ENCODE results near the gene PIK3C2G. TPM values are rescaled to one million over a fixed set of nuclear protein-coding genes. Genes with fewer than 3 reads are reported as not detected.
"Not testable (repeated sequence)": the region's sequence is repeated elsewhere in the genome, so short reads cannot be mapped to it uniquely, and the experiment has no call there.

PIK3C2G gene
- total RNA-seq, 1 donor from 2014 or later: not detected

DNA sequence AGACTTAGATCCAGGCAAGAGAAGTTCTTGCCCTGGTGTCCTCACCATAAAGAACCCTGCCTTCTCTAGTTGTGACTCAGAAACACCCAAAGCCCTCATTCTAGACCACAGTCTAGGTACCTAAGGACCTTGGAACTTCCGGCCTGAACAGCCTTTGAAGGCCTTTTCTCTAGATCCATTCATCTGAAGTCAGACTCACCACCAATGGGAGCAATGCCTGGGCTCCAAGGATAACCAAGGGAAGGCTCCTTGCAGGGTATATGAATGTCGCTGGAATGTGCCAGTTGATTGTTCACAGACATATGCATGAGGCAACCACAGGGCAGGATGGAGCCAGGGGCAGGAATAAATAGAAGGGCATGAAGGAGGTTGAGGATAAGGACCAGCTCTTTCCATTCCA is 390.2 kb downstream of the PIK3C2G start:
- intact Hi-C loops (cut with micrococcal nuclease): no loop called here

DNA sequence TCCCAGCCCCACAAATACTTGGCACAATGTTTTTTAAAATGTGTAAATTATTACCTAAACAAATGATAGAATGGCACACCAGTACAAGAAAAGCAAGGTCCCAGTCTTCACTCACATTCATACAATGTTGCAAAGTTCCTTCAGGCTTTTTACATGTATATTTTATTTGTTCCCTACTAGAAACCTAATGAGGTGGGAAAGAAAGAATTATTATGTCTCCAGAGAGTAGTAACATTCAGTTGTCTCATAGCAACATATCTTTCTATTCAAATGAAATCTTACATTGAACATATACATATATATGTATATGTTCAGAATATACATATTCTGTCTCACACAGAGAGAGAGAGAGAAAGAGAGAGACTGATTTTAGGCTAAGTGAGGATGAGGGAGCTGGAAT is 391.3 kb downstream of the PIK3C2G start:
- intact Hi-C loops (cut with micrococcal nuclease): no loop called here
- no peak for ATAC-seq
- DNase-seq: no peak

More for the DNA sequence above, 390.2 kb downstream of the PIK3C2G start:
- ATAC-seq (no peak), DNase-seq (no peak)

DNA sequence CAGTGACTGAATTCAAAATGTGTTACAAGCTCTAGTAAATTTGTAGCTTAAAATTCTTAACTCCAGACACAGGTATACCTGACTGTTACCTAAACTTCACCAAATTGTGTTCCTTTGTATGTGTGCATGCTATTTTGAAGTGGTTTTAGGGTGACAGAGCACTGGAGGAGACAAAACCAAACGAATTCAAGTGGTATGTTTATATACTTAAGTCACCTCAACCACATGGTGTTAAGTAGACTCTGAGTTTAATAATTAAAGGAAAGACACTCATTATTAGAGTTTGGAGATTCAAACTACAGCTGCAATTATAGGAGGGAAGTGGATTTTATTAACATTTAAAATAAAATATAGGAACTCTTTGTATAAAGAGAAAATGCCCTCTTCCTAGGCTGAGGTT is 392.1 kb downstream of the PIK3C2G start:
- no peak for ATAC-seq
- DNase-seq: no peak
- intact Hi-C loops (cut with micrococcal nuclease): no loop called here

DNA sequence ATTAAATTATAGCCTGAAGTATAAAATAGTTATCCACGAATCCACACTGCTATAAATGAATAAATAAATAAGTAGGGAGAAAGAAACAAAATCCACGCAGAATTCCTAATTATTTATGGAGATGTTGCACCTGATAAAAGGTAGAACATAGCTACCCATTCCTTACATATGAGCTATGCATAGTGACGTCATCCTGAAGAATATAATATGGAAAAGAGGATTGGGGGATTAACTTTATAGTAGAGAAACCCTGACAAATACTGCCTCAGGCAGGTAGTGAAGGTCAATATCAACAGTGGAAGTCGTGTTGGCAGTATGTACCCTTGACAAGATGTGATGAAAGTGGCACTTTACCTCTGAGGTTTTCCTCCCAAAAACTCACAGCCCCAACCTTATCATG is 394.0 kb downstream of the PIK3C2G start:
- ATAC-seq (no peak), DNase-seq (no peak)
- intact Hi-C loops (cut with micrococcal nuclease): no loop called here

DNA sequence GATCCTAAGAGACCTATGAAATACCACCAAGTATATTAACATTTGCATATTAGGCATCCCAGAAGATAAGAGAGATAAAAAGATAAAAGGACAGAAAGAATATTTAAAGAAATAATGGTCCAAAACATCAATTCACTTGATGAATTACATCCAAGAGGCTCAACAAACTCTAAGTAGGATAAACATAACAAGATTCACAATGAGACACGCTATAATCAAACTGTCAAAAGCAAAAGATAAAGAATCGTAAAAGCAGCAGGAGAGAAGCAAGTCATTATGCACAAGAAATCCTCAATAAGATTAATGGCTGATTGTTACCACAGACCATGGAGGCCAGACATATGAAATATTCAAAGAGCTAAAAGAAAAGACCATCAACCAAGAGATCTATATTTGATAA is 396.9 kb downstream of the PIK3C2G start:
- intact Hi-C loops (cut with micrococcal nuclease): no loop called here
- ATAC-seq: no peak
- DNase-seq: no peak

DNA sequence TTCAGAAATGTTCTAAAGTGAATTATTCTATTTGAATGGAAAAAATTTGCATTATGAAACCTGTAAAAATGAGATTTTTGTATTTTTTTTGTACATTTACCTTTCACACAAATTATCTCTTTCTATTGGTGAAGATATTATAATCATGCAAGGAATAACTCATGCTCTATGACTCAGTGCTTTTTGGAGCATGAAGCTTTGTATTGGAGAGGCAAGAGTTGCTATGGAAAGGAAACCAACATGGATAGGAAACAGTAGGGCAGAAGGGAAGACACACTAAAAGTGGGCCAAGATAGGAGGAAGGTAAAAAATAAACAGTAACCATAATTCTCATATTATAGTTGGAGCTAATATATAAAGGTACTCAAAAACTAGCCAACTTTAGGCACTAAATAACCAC is 397.5 kb downstream of the PIK3C2G start:
- ATAC-seq (no peak), DNase-seq (no peak)
- intact Hi-C loops (cut with micrococcal nuclease): no loop called here

DNA sequence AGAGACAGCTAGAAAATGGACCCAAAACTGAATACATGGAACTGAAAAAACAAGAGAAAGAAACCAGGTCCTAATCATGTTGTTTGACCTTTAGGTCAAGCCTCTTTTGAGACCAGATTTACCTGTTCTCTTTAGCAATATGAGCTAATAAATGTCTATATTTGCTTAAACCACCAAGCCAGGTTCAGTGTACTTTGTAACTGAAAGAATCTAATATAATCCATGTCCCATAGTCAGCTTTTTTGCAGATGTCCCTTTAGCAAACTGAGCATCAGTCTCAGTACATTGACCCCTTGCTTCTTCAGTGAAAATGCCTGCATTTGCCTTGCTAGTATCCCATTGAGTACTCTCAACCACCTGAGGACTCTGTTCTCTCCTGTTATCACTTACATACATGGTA is 414.8 kb downstream of the PIK3C2G start:
- intact Hi-C loops (cut with micrococcal nuclease): no loop called here

DNA sequence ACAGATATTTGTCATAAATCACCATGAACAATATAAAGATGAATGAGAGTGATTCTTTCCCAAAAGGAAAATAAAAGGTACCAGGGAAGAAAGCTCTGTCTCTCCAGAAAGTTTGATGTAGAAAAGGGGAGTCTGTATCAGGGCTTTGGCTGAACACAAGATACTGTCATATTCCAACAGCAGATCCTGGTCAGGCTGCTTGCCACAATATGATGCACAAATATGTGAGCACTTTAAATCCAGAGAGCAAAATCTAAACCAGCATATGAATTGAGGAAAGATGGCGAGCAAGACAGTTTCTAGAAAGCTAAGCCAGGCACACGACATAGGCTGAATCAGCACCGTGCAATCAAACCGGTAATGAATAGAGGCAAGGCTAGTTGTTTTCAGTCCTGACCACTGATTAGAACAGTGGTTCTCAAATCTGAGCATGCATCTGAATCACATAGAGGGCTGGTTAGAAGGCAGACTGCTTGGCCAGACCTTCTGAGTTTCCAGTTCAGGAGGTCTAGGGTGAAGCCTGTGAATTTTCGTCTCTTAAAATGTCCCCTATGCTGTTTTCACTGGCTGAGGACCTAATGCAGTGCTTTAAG is 415.8 kb downstream of the PIK3C2G start:
- DNase-seq: no peak
- ATAC-seq: no peak
- intact Hi-C loops (cut with micrococcal nuclease): no loop called here

More for the DNA sequence above, 414.8 kb downstream of the PIK3C2G start:
- no peak for ATAC-seq
- DNase-seq: no peak

DNA sequence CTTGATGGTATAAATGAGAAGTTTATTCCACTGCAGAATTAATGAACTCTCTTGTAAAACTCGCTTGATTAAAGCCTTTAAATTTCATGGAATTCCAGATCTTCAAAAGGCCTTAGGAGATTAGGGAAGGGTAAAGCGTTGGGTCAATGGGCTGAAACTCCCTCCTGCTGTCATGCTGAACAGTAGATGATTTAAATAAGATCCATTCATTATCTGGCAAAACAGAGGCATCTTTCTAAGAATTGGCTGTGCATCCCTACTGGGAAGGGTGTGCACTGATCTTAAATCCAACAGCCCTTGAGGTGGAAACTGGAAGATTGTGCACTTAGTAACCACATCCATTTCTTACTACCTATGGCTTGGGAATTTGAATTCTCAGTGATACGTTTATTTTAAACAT is 420.5 kb downstream of the PIK3C2G start:
- intact Hi-C loops (cut with micrococcal nuclease): no loop called here
- DNase-seq (no peak), ATAC-seq (no peak)

DNA sequence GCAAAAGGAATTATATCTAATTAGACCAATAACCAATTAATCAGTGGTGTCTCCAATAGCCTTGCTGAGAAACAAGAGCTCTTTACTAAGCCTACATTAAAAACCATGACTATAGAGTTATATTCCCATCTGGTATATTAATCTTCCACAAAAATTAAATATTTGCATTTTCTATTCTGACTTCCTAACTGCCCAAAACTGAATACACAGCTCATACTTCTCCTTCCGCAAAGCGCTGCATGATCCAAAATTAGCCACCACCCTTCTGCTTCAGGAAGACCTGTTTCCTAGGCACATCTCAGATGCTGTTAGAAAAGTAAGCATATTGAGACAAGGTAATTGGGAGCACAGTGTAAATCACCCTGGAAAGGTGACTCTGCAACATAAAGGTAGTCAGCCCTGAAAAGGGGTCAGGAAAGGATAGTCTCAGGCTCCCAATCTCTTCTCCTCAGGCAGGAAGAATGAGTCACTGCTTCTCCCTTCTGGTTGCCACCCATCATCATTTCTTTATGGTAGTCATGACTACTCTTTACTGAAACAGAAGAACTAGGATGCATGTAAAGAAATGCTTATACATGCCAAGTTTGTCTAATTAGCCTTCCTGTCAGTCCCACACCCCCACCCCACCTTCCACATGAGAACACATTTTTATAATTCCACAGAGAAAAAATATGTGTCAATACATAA is 422.2 kb downstream of the PIK3C2G start:
- intact Hi-C loops (cut with micrococcal nuclease): no loop called here
- DNase-seq (no peak), ATAC-seq (no peak)

DNA sequence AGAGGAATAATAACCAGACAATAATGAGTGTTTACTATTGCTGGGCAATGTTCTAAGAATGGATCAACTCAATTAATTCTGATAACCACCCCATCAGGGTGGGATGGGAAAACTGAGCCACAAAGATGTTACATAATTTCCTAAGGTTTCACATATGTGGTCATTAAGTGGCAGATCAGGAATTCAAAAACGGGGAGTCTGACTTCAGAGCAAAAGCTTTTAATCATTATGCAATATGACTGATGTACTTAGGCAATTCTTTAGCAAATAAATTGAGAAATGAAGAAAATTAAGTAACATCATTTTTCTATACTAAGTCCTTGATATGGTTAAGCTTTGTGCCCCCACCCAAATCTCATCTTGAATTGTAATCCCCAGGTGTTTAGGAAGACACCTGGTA is 423.1 kb downstream of the PIK3C2G start:
- ATAC-seq (no peak), DNase-seq (no peak)
- intact Hi-C loops (cut with micrococcal nuclease): no loop called here

DNA sequence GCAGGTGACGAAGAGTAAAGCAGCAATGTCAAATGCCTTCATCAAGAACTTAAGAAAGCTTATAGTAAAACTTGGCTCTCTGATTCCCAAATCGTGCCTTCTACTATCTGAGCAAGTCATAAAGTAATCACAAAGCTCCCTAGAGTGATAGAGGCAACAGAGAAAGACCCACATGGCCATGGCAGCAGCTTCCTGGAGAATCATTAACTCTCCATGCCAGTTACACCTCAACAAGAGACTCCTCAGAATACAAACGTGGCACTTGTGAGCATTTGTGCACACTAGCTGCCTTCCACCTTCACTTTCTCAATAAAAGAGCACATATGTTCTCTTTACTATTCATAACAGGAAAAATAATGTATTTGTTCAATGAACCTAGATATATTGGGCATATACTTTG is 428.5 kb downstream of the PIK3C2G start:
- ATAC-seq (no peak), DNase-seq (no peak)
- intact Hi-C loops (cut with micrococcal nuclease): no loop called here

DNA sequence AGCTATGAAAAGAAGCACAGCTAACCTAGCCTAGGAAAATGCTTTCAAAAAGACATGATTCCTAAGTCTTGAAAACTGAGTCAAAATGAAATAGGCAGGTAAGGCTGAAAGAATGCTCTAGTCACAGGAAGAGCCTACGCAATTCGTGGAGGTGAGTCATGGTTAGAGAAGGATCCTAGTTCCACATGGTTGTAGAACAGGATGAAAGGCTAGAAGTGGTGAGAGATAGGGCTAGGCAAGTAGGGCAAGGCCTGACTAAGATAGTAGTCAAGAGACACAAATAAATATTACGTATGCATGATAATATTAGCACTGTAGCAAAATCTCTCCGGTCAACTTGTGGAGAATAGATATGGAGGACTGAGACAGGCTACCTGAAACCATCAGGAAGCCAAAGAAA is 429.3 kb downstream of the PIK3C2G start:
- ATAC-seq (peak; percentile 94), DNase-seq (no peak)
- intact Hi-C loops (cut with micrococcal nuclease): no loop called here

DNA sequence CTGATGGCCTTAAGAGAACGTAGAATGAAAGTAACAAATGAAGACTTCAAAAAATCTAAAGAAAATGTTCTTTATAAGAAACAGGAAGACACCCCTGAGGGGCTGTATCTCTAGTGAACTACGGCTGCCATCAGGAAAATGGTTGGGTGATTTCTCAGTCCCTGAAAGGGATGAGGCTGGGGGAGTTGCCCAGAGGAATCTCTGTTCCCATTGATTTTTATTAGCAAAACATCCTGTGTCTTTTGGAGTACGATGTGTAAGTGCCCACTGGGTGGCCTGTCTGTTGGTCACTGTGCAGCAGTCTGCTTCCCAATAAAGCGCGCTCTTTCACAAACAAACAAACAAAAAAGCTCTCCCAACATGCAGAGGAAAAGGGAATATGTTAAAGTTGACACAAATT is 432.7 kb downstream of the PIK3C2G start:
- intact Hi-C loops (cut with micrococcal nuclease); ATAC-seq: not testable (repeated sequence)

DNA sequence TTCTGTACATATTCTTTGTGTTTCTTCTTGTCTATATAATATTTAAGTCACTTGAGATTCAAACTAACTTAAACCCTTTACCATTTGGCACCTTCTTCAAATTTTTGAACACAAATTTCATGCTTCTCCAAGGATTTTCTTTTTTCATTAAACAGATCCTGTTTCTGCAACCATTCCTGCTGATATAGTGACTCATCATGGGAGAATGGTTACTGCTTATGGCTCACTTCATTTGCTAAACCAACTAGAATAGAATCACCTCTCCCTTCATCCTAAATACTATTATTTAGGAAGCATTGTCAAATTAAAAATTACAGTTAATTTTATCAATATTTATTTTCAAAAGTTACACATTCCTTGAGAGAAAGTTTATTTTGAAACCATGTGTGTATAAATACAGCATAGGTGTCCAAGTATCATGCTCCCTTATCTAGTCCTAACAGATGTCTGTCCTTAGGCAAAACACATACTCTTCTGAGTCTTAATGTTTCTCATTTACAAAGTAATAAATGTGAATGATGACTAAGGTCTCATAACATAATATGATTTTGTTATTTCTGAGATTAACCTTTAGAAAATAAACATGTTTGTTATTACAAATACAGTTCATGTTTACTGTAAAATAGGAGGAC is 435.8 kb downstream of the PIK3C2G start:
- DNase-seq: no peak
- intact Hi-C loops (cut with micrococcal nuclease): no loop called here
- no peak for ATAC-seq

More for the DNA sequence above, 432.7 kb downstream of the PIK3C2G start:
- not testable (repeated sequence) for DNase-seq

Other genes starting within 250 kb of the PIK3C2G start
- gene RERGL, start 171.3 kb upstream of the PIK3C2G start, total RNA-seq: 0.94 TPM